Karpas-422 (cell line): ENCODE results near the gene LYPD3. TPM values are rescaled to one million over a fixed set of nuclear protein-coding genes. Genes with fewer than 3 reads are reported as not detected.

ENCODE experiments used
- DNase-seq: peaks from one replicate; pipeline ENCODE4 v3.0.0-alpha.2; 2015
- H2AFZ ChIP-seq: fragments of 200-600 bp; sonication (generic); 2 replicates; pipeline ENCODE4 v1.6.1; 2014; ENCODE audit warnings: antibody characterized with exemption, low read length, mixed read lengths
- H3K27ac ChIP-seq: fragments of 200-600 bp; sonication (generic); 2 replicates; pipeline ENCODE4 v1.5.1; 2014; ENCODE audit warnings: mild to moderate bottlenecking, low read length, moderate library complexity
- H3K27me3 ChIP-seq: fragments of 200-600 bp; sonication (generic); 2 replicates; pipeline ENCODE4 v1.6.1; 2014; ENCODE audit warnings: low read length, mixed read lengths
- H3K36me3 ChIP-seq: fragments of 200-600 bp; sonication (generic); 2 replicates; pipeline ENCODE4 v1.6.1; 2014; ENCODE audit warnings: low read length, mixed read lengths; ENCODE audit not compliant: insufficient read depth
- H3K4me1 ChIP-seq: fragments of 200-600 bp; sonication (generic); 2 replicates; pipeline ENCODE4 v1.6.1; 2014; ENCODE audit warnings: mild to moderate bottlenecking, low read length, mixed read lengths
- H3K4me2 ChIP-seq: fragments of 200-600 bp; sonication (generic); 2 replicates; pipeline ENCODE4 v1.6.1; 2014; ENCODE audit warnings: low read length, low read depth, mild to moderate bottlenecking; ENCODE audit not compliant: poor library complexity, severe bottlenecking
- H3K4me3 ChIP-seq: fragments of 200-600 bp; sonication (generic); 2 replicates; pipeline ENCODE4 v1.5.1; 2014; ENCODE audit warnings: mild to moderate bottlenecking, antibody characterized with exemption, low read length, mixed read lengths
- H3K79me2 ChIP-seq: fragments of 200-600 bp; sonication (generic); 2 replicates; pipeline ENCODE4 v1.6.1; 2014; ENCODE audit warnings: mild to moderate bottlenecking, low read length, mixed read lengths
- H3K9ac ChIP-seq: fragments of 200-600 bp; sonication (generic); 2 replicates; pipeline ENCODE4 v1.6.0; 2014; ENCODE audit warnings: low read length
- H3K9me2 ChIP-seq: fragments of 200-600 bp; sonication (generic), shearing (Covaris generic); replicated peaks from 2 replicates; pipeline ENCODE4 v1.6.0; 2014; ENCODE audit warnings: mild to moderate bottlenecking, low read length, moderate library complexity; ENCODE audit not compliant: insufficient read depth
- H3K9me3 ChIP-seq: fragments of 300-700, 200-600 bp; sonication (generic); 2 replicates; pipeline ENCODE4 v1.6.1; 2014; ENCODE audit warnings: low read length, mixed read lengths
- H4K20me1 ChIP-seq: fragments of 200-600 bp; sonication (generic); 2 replicates; pipeline ENCODE4 v1.6.1; 2014; ENCODE audit warnings: mild to moderate bottlenecking, antibody characterized with exemption, low read length, low read depth; ENCODE audit not compliant: insufficient read depth
- total RNA-seq: library from RNA; depleted of rRNA; stranded (reverse); fragments of >200 nt; shearing (Covaris generic); gene quantifications from 2 replicates; pipeline ENCODE4 v1.2.3, GENCODE V29; 2014; ENCODE audit warnings: low replicate concordance

The LYPD3 gene
- total RNA-seq, 1 experiment from 2014 or later: not detected

- Histone ChIP-seq H3K4me2 (no peak overlapping the region), H4K20me1 (no peaks in the 10 kb centered on the region), H3K27me3 (no peaks in the 10 kb centered on the region), H2AFZ (no peak overlapping the region), H3K9ac (no peak overlapping the region), H3K4me3 (no peak overlapping the region), H3K9me2 (no peaks in the 10 kb centered on the region), H3K36me3 (no peaks in the 10 kb centered on the region), H3K27ac (no peak overlapping the region), H3K79me2 (no peaks in the 10 kb centered on the region), H3K9me3 (no peaks in the 10 kb centered on the region), H3K4me1 (no peaks in the 10 kb centered on the region)
- DNase-seq: no peak
These were observed 31.7 kb downstream of the LYPD3 start for GRCh38 chr19:43433689-43434088.

- no peaks in the 10 kb centered on the region for H3K36me3 ChIP-seq
- no peaks in the 10 kb centered on the region for H3K4me1 ChIP-seq
- H2AFZ ChIP-seq: no peak overlapping the region
- no peak overlapping the region for H3K27ac ChIP-seq
- no peaks in the 10 kb centered on the region for H3K9me3 ChIP-seq
- no peak overlapping the region for H3K9ac ChIP-seq
- DNase-seq: no peak
- H3K4me2 ChIP-seq: no peak overlapping the region
- H3K9me2 ChIP-seq: no peaks in the 10 kb centered on the region
- no peaks in the 10 kb centered on the region for H4K20me1 ChIP-seq
- H3K27me3 ChIP-seq: no peaks in the 10 kb centered on the region
- no peaks in the 10 kb centered on the region for H3K79me2 ChIP-seq
- no peak overlapping the region for H3K4me3 ChIP-seq
These were observed 32.1 kb downstream of the LYPD3 start for GRCh38 chr19:43433358-43433673.

- H3K27ac ChIP-seq: no peak overlapping the region
- H4K20me1 ChIP-seq: no peaks in the 10 kb centered on the region
- H2AFZ ChIP-seq: no peak overlapping the region
- H3K4me1 ChIP-seq: no peaks in the 10 kb centered on the region
- no peaks in the 10 kb centered on the region for H3K9me3 ChIP-seq
- no peak overlapping the region for H3K4me3 ChIP-seq
- DNase-seq: no peak
- no peaks in the 10 kb centered on the region for H3K36me3 ChIP-seq
- H3K27me3 ChIP-seq: no peaks in the 10 kb centered on the region
- no peaks in the 10 kb centered on the region for H3K9me2 ChIP-seq
- H3K79me2 ChIP-seq: no peaks in the 10 kb centered on the region
- H3K4me2 ChIP-seq: no peak overlapping the region
- no peak overlapping the region for H3K9ac ChIP-seq
These were observed 34.4 kb downstream of the LYPD3 start for GRCh38 chr19:43430976-43431375.

GRCh38 chr19:43430142-43430710 lies 35.2 kb downstream of the LYPD3 start:
- no peak overlapping the region for H3K9ac ChIP-seq
- no peak overlapping the region for H3K27ac ChIP-seq
- H3K36me3 ChIP-seq: no peaks in the 10 kb centered on the region
- H3K27me3 ChIP-seq: no peaks in the 10 kb centered on the region
- H3K4me3 ChIP-seq: no peak overlapping the region
- H3K9me3 ChIP-seq: no peaks in the 10 kb centered on the region
- no peak overlapping the region for H2AFZ ChIP-seq
- no peak for DNase-seq
- H3K79me2 ChIP-seq: no peaks in the 10 kb centered on the region
- no peaks in the 10 kb centered on the region for H4K20me1 ChIP-seq
- H3K4me2 ChIP-seq: no peak overlapping the region
- H3K4me1 ChIP-seq: no peaks in the 10 kb centered on the region
- no peaks in the 10 kb centered on the region for H3K9me2 ChIP-seq

GRCh38 chr19:43429395-43429794 lies 36.0 kb downstream of the LYPD3 start:
- Histone ChIP-seq H3K27me3 (no peaks in the 10 kb centered on the region), H3K79me2 (no peaks in the 10 kb centered on the region), H3K9ac (no peak overlapping the region), H2AFZ (no peak overlapping the region), H3K27ac (no peak overlapping the region), H3K4me2 (no peak overlapping the region), H3K4me3 (no peak overlapping the region), H3K9me2 (no peaks in the 10 kb centered on the region), H3K4me1 (no peaks in the 10 kb centered on the region), H3K9me3 (no peaks in the 10 kb centered on the region), H3K36me3 (no peaks in the 10 kb centered on the region), H4K20me1 (no peaks in the 10 kb centered on the region)
- DNase-seq: no peak

- Histone ChIP-seq H3K79me2 (no peaks in the 10 kb centered on the region), H2AFZ (no peak overlapping the region), H3K4me2 (no peak overlapping the region), H3K27ac (no peak overlapping the region), H3K4me1 (no peaks in the 10 kb centered on the region), H3K27me3 (no peaks in the 10 kb centered on the region), H3K9me2 (no peaks in the 10 kb centered on the region), H3K36me3 (no peaks in the 10 kb centered on the region), H3K4me3 (no peak overlapping the region), H4K20me1 (no peaks in the 10 kb centered on the region), H3K9me3 (no peaks in the 10 kb centered on the region), H3K9ac (no peak overlapping the region)
- peak; percentile 60 for DNase-seq
These were observed 39.6 kb downstream of the LYPD3 start for GRCh38 chr19:43425567-43426392.

- no peaks in the 10 kb centered on the region for H3K36me3 ChIP-seq
- H2AFZ ChIP-seq: no peak overlapping the region
- no peaks in the 10 kb centered on the region for H3K9me2 ChIP-seq
- no peaks in the 10 kb centered on the region for H3K9me3 ChIP-seq
- H3K27ac ChIP-seq: no peak overlapping the region
- H3K27me3 ChIP-seq: no peaks in the 10 kb centered on the region
- no peak for DNase-seq
- H3K4me3 ChIP-seq: no peak overlapping the region
- H4K20me1 ChIP-seq: no peaks in the 10 kb centered on the region
- H3K79me2 ChIP-seq: no peaks in the 10 kb centered on the region
- H3K4me1 ChIP-seq: no peaks in the 10 kb centered on the region
- H3K9ac ChIP-seq: no peak overlapping the region
- no peak overlapping the region for H3K4me2 ChIP-seq
These were observed 41.6 kb downstream of the LYPD3 start for GRCh38 chr19:43423779-43424178.

- DNase-seq: no peak
- Histone ChIP-seq H3K27me3 (no peaks in the 10 kb centered on the region), H2AFZ (no peak overlapping the region), H4K20me1 (no peaks in the 10 kb centered on the region), H3K4me1 (no peaks in the 10 kb centered on the region), H3K4me3 (no peak overlapping the region), H3K9ac (no peak overlapping the region), H3K9me3 (no peaks in the 10 kb centered on the region), H3K27ac (no peak overlapping the region), H3K9me2 (no peaks in the 10 kb centered on the region), H3K4me2 (no peak overlapping the region), H3K36me3 (no peaks in the 10 kb centered on the region), H3K79me2 (no peaks in the 10 kb centered on the region)
These were observed 42.7 kb downstream of the LYPD3 start for GRCh38 chr19:43422689-43423066.
